IPS DF 6.9 (cell line): ENCODE measurements around the gene ELOB.

ENCODE experiments used
- DNase-seq: peaks from one replicate; pipeline ENCODE4 v3.0.0-alpha.2; 2013; ENCODE audit warnings: low read depth, low spot score
- H3K27ac ChIP-seq: one replicate; pipeline ENCODE4 v1.5.1; 2013; ENCODE audit warnings: low read length, control low read depth
- H3K27me3 ChIP-seq: 2 replicates; pipeline ENCODE4 v1.6.1; 2013; ENCODE audit warnings: mild to moderate bottlenecking, low read length; ENCODE audit not compliant: control insufficient read depth, insufficient read depth
- H3K36me3 ChIP-seq: 2 replicates; pipeline ENCODE4 v1.6.1; 2013; ENCODE audit warnings: low read length; ENCODE audit not compliant: control insufficient read depth, insufficient read depth
- H3K4me1 ChIP-seq: 2 replicates; pipeline ENCODE4 v1.6.1; 2013; ENCODE audit warnings: low read length; ENCODE audit not compliant: control insufficient read depth, insufficient read depth
- H3K4me3 ChIP-seq: 2 replicates; pipeline ENCODE4 v1.5.1; 2013; ENCODE audit warnings: mild to moderate bottlenecking, low read length
- H3K9me3 ChIP-seq: 2 replicates; pipeline ENCODE4 v1.6.1; 2013; ENCODE audit warnings: low read length, inconsistent platforms; ENCODE audit not compliant: control insufficient read depth, insufficient read depth
- WGBS: extraction: QIAGEN DNeasy Blood & Tissue Kit; methylation state at CpG from one replicate; pipeline ENCODE4 v1.1.7; 2013; ENCODE audit warnings: mixed read lengths, missing lambda C conversion rate; ENCODE audit not compliant: insufficient read length, insufficient coverage; 5-methylcytosine and 5-hydroxymethylcytosine counted together

Gene ELOB

GRCh38 chr16:2819179-2819938 is 42.3 kb upstream of the ELOB start:
- H3K4me1 ChIP-seq: no peaks in the 10 kb centered on the region

GRCh38 chr16:2818272-2818876 is 41.3 kb upstream of the ELOB start:
- Histone ChIP-seq H3K27me3 (no peaks in the 10 kb centered on the region), H3K9me3 (no peaks in the 10 kb centered on the region), H3K4me1 (no peaks in the 10 kb centered on the region), H3K4me3 (no peak overlapping the region), H3K36me3 (no peaks in the 10 kb centered on the region), H3K27ac (no peak overlapping the region)
- WGBS: no CpG with 5 or more reads among the region's 10 CpGs
- no peak for DNase-seq

More at GRCh38 chr16:2819179-2819938, 42.3 kb upstream of the ELOB start:
- no peak overlapping the region for H3K4me3 ChIP-seq
- H3K27ac ChIP-seq: no peak overlapping the region
- no peaks in the 10 kb centered on the region for H3K27me3 ChIP-seq
- WGBS: no CpG with 5 or more reads among the region's 18 CpGs
- DNase-seq: no peak
- H3K9me3 ChIP-seq: no peaks in the 10 kb centered on the region
- H3K36me3 ChIP-seq: no peaks in the 10 kb centered on the region

GRCh38 chr16:2817340-2818271 is 40.5 kb upstream of the ELOB start:
- Histone ChIP-seq H3K9me3 (no peaks in the 10 kb centered on the region), H3K4me1 (no peaks in the 10 kb centered on the region), H3K36me3 (no peaks in the 10 kb centered on the region), H3K27me3 (no peaks in the 10 kb centered on the region), H3K4me3 (no peak overlapping the region; the same call in 1 of the 2 replicates), H3K27ac (no peak overlapping the region)
- WGBS: no CpG with 5 or more reads among the region's 68 CpGs
- DNase-seq: no peak

- H3K36me3 ChIP-seq: no peaks in the 10 kb centered on the region
- no peak for DNase-seq
- WGBS: no CpG with 5 or more reads among the region's 28 CpGs
- H3K27me3 ChIP-seq: no peaks in the 10 kb centered on the region
- no peak within 1 kb of the TSS; the same call in 1 of the 2 replicates for H3K4me3 ChIP-seq
- H3K27ac ChIP-seq: no peak within 1 kb of the TSS
- no peaks in the 10 kb centered on the region for H3K9me3 ChIP-seq
- H3K4me1 ChIP-seq: 0 out of 2 replicates have a peak, but pooled peaks cover 2% of the 10 kb centered on the region
These were observed 39.8 kb upstream of the ELOB start, which contains the start of gene PRSS21 for GRCh38 chr16:2816751-2817339. Gene PRSS21 (plus strand): TSS chr16:2817237. CDS start chr16:2817269, 32 bp downstream.

- Histone ChIP-seq H3K36me3 (no peaks in the 10 kb centered on the region), H3K4me3 (no peak overlapping the region), H3K4me1 (0 out of 2 replicates have a peak, but pooled peaks cover 2% of the 10 kb centered on the region), H3K9me3 (no peaks in the 10 kb centered on the region), H3K27ac (no peak overlapping the region), H3K27me3 (no peaks in the 10 kb centered on the region)
- no peak for DNase-seq
- WGBS: no CpG with 5 or more reads among the region's 10 CpGs
These were observed 38.3 kb upstream of the ELOB start for GRCh38 chr16:2815299-2815771.

- no peak overlapping the region for H3K27ac ChIP-seq
- WGBS: no CpG with 5 or more reads among the region's 20 CpGs
These were observed 37.6 kb upstream of the ELOB start for GRCh38 chr16:2814551-2815298.

GRCh38 chr16:2813771-2814221 is 36.7 kb upstream of the ELOB start:
- 0 out of 2 replicates have a peak, but pooled peaks cover 2% of the 10 kb centered on the region for H3K4me1 ChIP-seq
- no peaks in the 10 kb centered on the region for H3K9me3 ChIP-seq
- H3K4me3 ChIP-seq: no peak overlapping the region
- no peak overlapping the region for H3K27ac ChIP-seq
- no peaks in the 10 kb centered on the region for H3K27me3 ChIP-seq
- DNase-seq: no peak
- no peaks in the 10 kb centered on the region for H3K36me3 ChIP-seq
- WGBS: no CpG with 5 or more reads among the region's 7 CpGs

More at GRCh38 chr16:2814551-2815298, 37.6 kb upstream of the ELOB start:
- H3K27me3 ChIP-seq: no peaks in the 10 kb centered on the region
- H3K4me1 ChIP-seq: 0 out of 2 replicates have a peak, but pooled peaks cover 2% of the 10 kb centered on the region
- no peak for DNase-seq
- no peaks in the 10 kb centered on the region for H3K36me3 ChIP-seq
- no peaks in the 10 kb centered on the region for H3K9me3 ChIP-seq
- no peak overlapping the region for H3K4me3 ChIP-seq

- H3K36me3 ChIP-seq: no peaks in the 10 kb centered on the region
- no peak overlapping the region for H3K4me3 ChIP-seq
- no peaks in the 10 kb centered on the region for H3K9me3 ChIP-seq
- no CpG with 5 or more reads among the region's 15 CpGs for WGBS
- no peak overlapping the region for H3K27ac ChIP-seq
- no peak for DNase-seq
- no peaks in the 10 kb centered on the region for H3K27me3 ChIP-seq
- H3K4me1 ChIP-seq: 0 out of 2 replicates have a peak, but pooled peaks cover 2% of the 10 kb centered on the region
These were observed 34.8 kb upstream of the ELOB start for GRCh38 chr16:2811703-2812471.

- no CpG with 5 or more reads among the region's 6 CpGs for WGBS
- Histone ChIP-seq H3K4me3 (no peak overlapping the region), H3K27ac (no peak overlapping the region), H3K4me1 (0 out of 2 replicates have a peak, but pooled peaks cover 2% of the 10 kb centered on the region), H3K27me3 (no peaks in the 10 kb centered on the region), H3K9me3 (no peaks in the 10 kb centered on the region), H3K36me3 (no peaks in the 10 kb centered on the region)
- no peak for DNase-seq
These were observed 33.6 kb upstream of the ELOB start for GRCh38 chr16:2810651-2811050.
